Ectodermal cell (in vitro differentiated cells): ENCODE measurements around the gene C8G.
A peak's percentile ranks its signal among the peaks of the same experiment; 100 is the strongest.

Experiments used
- H3K27ac ChIP-seq: 2 replicates; pipeline ENCODE4 v1.7.0; 2013; ENCODE audit warnings: mild to moderate bottlenecking, low read depth, low read length; ENCODE audit not compliant: insufficient read depth, poor library complexity, severe bottlenecking
- H3K27me3 ChIP-seq: 2 replicates; pipeline ENCODE4 v1.7.0; 2013; ENCODE audit warnings: mild to moderate bottlenecking, low read length; ENCODE audit not compliant: insufficient read depth, control insufficient read depth, poor library complexity, severe bottlenecking
- H3K36me3 ChIP-seq: one replicate; pipeline ENCODE4 v1.7.0; 2013; ENCODE audit warnings: low read length; ENCODE audit not compliant: control insufficient read depth, insufficient read depth
- H3K4me1 ChIP-seq: one replicate; pipeline ENCODE4 v1.7.0; 2013; ENCODE audit warnings: low read length; ENCODE audit not compliant: control insufficient read depth, insufficient read depth
- H3K4me3 ChIP-seq: 2 replicates; pipeline ENCODE4 v1.7.0; 2013; ENCODE audit warnings: low read depth, low read length, control low read depth; ENCODE audit not compliant: insufficient read depth
- H3K9me3 ChIP-seq: 2 replicates; pipeline ENCODE4 v1.7.0; 2013; ENCODE audit warnings: mild to moderate bottlenecking, low read length, moderate library complexity; ENCODE audit not compliant: control insufficient read depth
- WGBS, 2 experiments: methylation state at CpG; one replicate each; pipeline ENCODE4 v1.1.7; 2013; ENCODE audit warnings: missing lambda C conversion rate in 2 of 2; 5-methylcytosine and 5-hydroxymethylcytosine counted together

Gene C8G

GRCh38 chr9:136941231-136942111 is 3.6 kb upstream of the C8G start:
- Histone ChIP-seq H3K36me3 (peaks cover 37% of the 10 kb centered on the region), H3K4me3 (no peak overlapping the region), H3K27ac (no peak overlapping the region), H3K27me3 (no peaks in the 10 kb centered on the region), H3K4me1 (peaks cover 10% of the 10 kb centered on the region), H3K9me3 (no peaks in the 10 kb centered on the region)
- 96% methylated on average over 55 of the region's 55 CpGs for WGBS, 2 experiments

GRCh38 chr9:136942112-136942880 is 2.7 kb upstream of the C8G start:
- H3K36me3 ChIP-seq: peaks cover 37% of the 10 kb centered on the region
- H3K4me3 ChIP-seq: no peak overlapping the region
- H3K27me3 ChIP-seq: no peaks in the 10 kb centered on the region

DNA sequence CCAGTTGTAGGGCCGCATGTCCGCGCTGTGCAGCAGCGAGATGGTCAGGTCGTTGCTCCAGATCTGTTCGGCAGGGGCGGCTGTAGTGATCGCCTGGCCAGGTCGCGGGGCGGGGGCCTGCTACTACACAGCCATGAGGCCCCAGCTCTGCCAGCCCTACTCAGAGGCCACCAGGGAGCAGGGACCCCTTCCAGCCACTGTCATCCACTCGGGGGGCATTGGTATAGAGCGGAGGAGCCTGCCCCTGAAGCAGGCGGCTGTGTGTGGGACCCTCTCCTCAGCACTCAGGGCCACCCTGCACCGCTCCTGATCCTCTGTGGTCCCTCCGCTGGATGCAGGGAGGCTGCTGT is 2.2 kb upstream of the C8G start:
- H3K27me3 ChIP-seq: no peaks in the 10 kb centered on the region
- peaks cover 15% of the 10 kb centered on the region for H3K4me1 ChIP-seq
- 96% methylated on average over 16 of the region's 16 CpGs for WGBS, 2 experiments
- no peaks in the 10 kb centered on the region for H3K9me3 ChIP-seq
- no peak overlapping the region for H3K27ac ChIP-seq
- peaks cover 37% of the 10 kb centered on the region for H3K36me3 ChIP-seq
- no peak overlapping the region for H3K4me3 ChIP-seq

More at GRCh38 chr9:136942112-136942880, 2.7 kb upstream of the C8G start:
- no peak overlapping the region for H3K27ac ChIP-seq
- H3K9me3 ChIP-seq: no peaks in the 10 kb centered on the region
- WGBS, 2 experiments: 95 to 96% methylated on average over 60 of the region's 60 CpGs
- H3K4me1 ChIP-seq: peaks cover 10% of the 10 kb centered on the region

DNA sequence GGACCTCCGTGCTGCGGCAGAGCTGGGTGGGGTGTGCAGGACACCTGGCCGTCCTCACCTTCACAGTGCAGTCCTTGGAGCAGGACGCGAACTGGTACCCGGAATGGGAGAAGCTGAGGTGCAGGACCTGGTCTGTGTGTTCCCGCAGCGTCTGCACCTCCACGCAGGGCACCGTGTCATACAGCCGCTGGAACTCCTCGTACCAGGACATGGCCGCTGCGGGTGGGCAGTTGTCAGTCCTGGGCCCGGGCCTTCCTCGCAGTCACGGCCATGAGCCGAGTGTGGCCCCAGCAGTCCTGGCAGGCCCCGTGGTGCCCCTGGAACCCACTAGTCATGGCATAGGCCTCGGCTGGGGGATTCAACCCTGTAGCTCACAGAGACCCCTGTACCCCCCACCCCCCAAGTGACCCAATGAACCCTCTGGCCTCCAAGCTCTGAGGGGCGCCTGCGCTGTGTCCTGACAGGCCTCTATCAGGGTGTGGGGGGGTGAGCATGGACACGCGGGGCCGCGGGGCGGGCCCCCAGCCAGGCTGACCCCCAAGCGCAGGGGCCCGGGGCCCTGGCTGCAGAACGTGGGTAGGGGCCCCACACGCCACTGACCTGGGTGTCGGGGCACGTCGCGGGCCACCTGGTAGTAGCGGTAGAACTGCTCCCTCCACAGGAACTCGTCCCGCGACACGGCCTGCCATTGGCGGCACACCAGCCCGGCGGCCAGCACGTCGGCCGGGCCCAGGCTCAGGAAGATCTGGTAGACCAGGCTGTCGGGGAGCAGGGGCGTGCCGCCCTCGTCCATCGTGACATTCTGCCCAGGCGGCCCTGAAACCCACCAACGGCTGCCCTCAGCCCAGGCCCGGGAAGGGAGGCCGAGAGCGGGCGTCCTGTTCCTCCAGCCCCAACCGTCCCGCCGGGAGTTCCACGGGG is 1.5 kb upstream of the C8G start:
- H3K36me3 ChIP-seq: peaks cover 34% of the 10 kb centered on the region
- peaks cover 15% of the 10 kb centered on the region for H3K4me1 ChIP-seq
- WGBS, 2 experiments: 31% methylated on average over 61 of the region's 61 CpGs
- no peaks in the 10 kb centered on the region for H3K9me3 ChIP-seq
- H3K4me3 ChIP-seq: peak overlapping the region; percentile 69
- peak overlapping the region; percentile 50 for H3K27ac ChIP-seq
- no peaks in the 10 kb centered on the region for H3K27me3 ChIP-seq

GRCh38 chr9:136944212-136944518 is 878 bp upstream of the C8G start:
- WGBS, 2 experiments: 0% methylated on average over 45 of the region's 45 CpGs
- peak overlapping the region; percentile 50 for H3K27ac ChIP-seq

GRCh38 chr9:136945333-136946227 is 537 bp downstream of the C8G start:
- peaks cover 19% of the 10 kb centered on the region for H3K36me3 ChIP-seq
- H3K4me1 ChIP-seq: peaks cover 19% of the 10 kb centered on the region
- H3K9me3 ChIP-seq: no peaks in the 10 kb centered on the region
- H3K27ac ChIP-seq: no peak overlapping the region
- 90% methylated on average over 30 of the region's 30 CpGs for whole genome bisulfite sequencing, 2 experiments
- no peak overlapping the region for H3K4me3 ChIP-seq
- H3K27me3 ChIP-seq: no peaks in the 10 kb centered on the region

More at GRCh38 chr9:136944212-136944518, 878 bp upstream of the C8G start:
- H3K27me3 ChIP-seq: no peaks in the 10 kb centered on the region
- H3K36me3 ChIP-seq: peaks cover 31% of the 10 kb centered on the region
- H3K9me3 ChIP-seq: no peaks in the 10 kb centered on the region
- peaks cover 15% of the 10 kb centered on the region for H3K4me1 ChIP-seq
- peak overlapping the region; percentile 69 for H3K4me3 ChIP-seq

- Histone ChIP-seq H3K9me3 (no peaks in the 10 kb centered on the region), H3K27ac (no peak overlapping the region), H3K36me3 (peaks cover 13% of the 10 kb centered on the region), H3K4me1 (peaks cover 21% of the 10 kb centered on the region), H3K4me3 (no peak overlapping the region), H3K27me3 (no peaks in the 10 kb centered on the region)
- 92 to 93% methylated on average over 27 of the region's 27 CpGs for WGBS, 2 experiments
Measured at GRCh38 chr9:136946228-136947027, 1.4 kb downstream of the C8G start.

DNA sequence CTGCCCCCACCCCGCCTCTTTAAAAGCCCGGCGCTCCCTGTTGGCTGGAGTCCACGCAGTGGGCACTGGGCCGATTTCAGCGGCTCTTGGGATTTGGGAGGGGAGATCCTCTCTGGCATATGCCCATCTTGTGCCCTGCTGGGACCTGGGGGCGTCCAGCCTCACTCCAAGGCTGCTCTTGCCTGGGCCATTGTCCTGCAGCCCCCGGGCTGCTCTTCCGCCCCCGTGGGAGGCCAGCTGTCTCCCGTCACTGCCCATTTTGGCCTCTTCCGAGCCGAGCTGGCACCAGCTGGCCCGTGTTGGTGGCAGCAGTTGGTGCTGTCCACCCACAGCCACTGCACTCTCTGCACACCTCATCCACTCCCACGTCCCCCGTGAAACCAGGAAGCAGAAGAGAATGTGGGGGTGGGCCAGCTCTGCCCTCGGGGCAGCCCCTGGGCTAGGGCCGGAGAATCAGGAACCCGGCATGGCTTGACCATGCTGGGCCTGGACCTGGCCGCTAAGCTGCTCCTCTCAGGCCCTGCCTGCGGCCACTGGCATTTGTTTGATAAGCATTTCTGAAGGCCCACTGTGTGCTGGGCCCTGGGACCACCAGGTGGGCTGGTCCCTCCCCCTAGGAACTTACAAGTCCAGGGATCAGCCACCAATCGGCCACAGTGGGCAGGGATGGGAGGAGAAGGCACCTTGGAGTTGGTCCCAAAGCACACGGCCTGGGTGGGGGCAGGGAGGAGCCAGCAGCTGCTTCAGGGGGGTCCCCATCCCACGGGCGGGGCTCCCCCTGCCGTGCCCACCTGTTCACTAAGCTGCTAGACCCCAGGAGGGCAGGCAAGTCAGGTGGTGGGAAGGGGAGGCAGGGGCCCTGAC is 2.2 kb downstream of the C8G start:
- 78 to 82% methylated on average over 26 of the region's 26 CpGs for WGBS, 2 experiments
- Histone ChIP-seq H3K27me3 (no peaks in the 10 kb centered on the region), H3K36me3 (peaks cover 5% of the 10 kb centered on the region), H3K4me1 (peaks cover 25% of the 10 kb centered on the region), H3K4me3 (no peak overlapping the region), H3K27ac (no peak overlapping the region), H3K9me3 (no peaks in the 10 kb centered on the region)
